ENCODE measurements around the gene PSMG1. TPM values are rescaled to one million over a fixed set of nuclear protein-coding genes. Genes with fewer than 3 reads are reported as not detected.
A peak's percentile ranks its signal among the peaks of the same experiment; 100 is the strongest.

PSMG1 gene
- total RNA-seq, 6 donors from 2014 or later = 6.1 to 24.6 (median 19.7) TPM

DNA sequence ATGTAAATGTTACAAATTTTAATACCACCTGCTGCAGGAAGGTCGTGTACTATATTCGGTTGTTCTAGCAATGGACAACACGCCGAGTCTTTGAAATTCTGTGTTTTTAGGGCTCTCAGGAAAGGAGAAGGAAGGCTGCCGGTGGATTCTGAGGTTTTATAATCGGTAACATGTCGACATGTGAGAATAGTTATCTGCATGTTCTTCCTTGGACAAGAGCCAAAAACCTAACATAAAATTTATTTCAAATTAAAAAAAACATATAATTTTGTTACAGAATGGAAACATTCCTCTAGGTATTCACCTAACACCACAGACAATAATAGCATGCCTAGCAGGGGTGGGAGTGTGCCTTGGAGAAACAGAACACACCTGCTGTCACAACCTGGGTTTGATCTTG is 4.8 kb downstream of the PSMG1 start:
- Histone ChIP-seq H3K36me3 (peaks cover 4 to 34% (median 11%) of the 10 kb centered on the region in 4 donors), H3K4me1 (peaks cover 7 to 13% (median 9%) of the 10 kb centered on the region in 4 donors)
- WGBS, 2 donors = 69 to 84% methylated on average over 7 of the region's 7 CpGs

DNA sequence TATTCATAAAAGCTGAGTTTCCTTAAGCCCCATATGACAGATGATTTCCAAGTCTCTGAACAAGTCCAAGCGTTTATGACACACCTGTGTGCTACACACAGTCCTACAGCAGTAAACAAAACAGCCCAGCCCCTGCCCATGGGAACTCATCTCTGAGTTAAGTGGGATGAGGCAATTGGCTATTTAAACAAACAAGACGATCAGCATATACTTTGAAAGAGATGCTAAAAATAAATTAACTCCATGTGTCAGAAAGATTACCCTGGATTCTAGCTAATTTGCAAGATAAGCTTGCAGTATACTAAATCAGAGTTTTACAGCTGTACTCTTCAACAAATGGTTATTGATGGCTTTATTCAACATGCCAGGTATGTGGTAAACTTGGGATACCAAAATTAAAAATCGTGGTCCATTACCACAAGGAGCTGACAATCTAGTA is 7.0 kb downstream of the PSMG1 start:
- Histone ChIP-seq H3K4me3 (no peak overlapping the region), H3K36me3 (peaks cover 4 to 40% (median 11%) of the 10 kb centered on the region in 4 donors), H3K27ac (no peak overlapping the region), H3K9me3 (no peaks in the 10 kb centered on the region), H3K4me1 (no peaks in the 10 kb centered on the region), H3K27me3 (no peaks in the 10 kb centered on the region)
- WGBS, 2 donors = 36% methylated on average over 3 of the region's 3 CpGs
- ATAC-seq (ENCODE audit: low FRiP score in 2 of 2) (no peak), DNase-seq (no peak)
- TF ChIP-seq POLR2A (IDR thresholded peaks at IDR 0.05) (no peak), POLR2AphosphoS5 (IDR thresholded peaks at IDR 0.05) (no peak)

More for the DNA sequence above, 4.8 kb downstream of the PSMG1 start:
- H3K9me3 ChIP-seq = no peaks in the 10 kb centered on the region
- ATAC-seq (ENCODE audit: low FRiP score in 2 of 2) (no peak), DNase-seq (no peak)
- H3K4me3 ChIP-seq = no peak overlapping the region
- H3K27me3 ChIP-seq = no peaks in the 10 kb centered on the region
- no peak overlapping the region for H3K27ac ChIP-seq
- no peak for TF ChIP-seq EP300 (IDR thresholded peaks at IDR 0.05)
- TF ChIP-seq POLR2A (IDR thresholded peaks at IDR 0.05) = no peak
- TF ChIP-seq, protein P1, sequence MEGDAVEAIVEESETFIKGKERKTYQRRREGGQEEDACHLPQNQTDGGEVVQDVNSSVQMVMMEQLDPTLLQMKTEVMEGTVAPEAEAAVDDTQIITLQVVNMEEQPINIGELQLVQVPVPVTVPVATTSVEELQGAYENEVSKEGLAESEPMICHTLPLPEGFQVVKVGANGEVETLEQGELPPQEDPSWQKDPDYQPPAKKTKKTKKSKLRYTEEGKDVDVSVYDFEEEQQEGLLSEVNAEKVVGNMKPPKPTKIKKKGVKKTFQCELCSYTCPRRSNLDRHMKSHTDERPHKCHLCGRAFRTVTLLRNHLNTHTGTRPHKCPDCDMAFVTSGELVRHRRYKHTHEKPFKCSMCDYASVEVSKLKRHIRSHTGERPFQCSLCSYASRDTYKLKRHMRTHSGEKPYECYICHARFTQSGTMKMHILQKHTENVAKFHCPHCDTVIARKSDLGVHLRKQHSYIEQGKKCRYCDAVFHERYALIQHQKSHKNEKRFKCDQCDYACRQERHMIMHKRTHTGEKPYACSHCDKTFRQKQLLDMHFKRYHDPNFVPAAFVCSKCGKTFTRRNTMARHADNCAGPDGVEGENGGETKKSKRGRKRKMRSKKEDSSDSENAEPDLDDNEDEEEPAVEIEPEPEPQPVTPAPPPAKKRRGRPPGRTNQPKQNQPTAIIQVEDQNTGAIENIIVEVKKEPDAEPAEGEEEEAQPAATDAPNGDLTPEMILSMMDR (IDR thresholded peaks at IDR 0.05) = no peak
- TF ChIP-seq POLR2AphosphoS5 (IDR thresholded peaks at IDR 0.05) = no peak

DNA sequence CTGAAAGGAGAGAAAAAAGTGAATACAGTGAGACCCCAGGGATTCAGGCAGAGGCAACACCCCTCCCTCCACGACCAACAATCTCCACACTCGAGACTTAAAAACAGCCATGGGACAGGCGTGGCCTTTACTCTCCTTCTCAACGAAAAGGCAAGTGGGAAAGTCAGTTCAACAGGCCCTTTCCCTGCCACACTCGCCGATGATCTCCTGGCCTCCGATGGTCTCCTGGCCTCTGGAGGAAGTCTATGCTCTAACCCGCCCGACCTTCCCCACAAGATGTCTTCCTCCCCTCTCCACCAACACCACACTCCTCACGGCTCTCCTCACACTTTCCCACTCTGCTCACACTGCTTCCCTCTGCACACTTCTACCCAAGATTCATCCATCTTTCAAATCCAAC is 7.6 kb downstream of the PSMG1 start:
- DNase-seq (no peak), ATAC-seq (ENCODE audit: low FRiP score in 2 of 2) (no peak)
- H3K9me3 ChIP-seq = no peaks in the 10 kb centered on the region
- H3K36me3 ChIP-seq = peaks cover 4 to 44% (median 11%) of the 10 kb centered on the region in 4 donors
- H3K27ac ChIP-seq = no peak overlapping the region
- 83 to 87% methylated on average over 10 of the region's 10 CpGs for WGBS, 2 donors
- TF ChIP-seq POLR2A (IDR thresholded peaks at IDR 0.05) = no peak
- TF ChIP-seq, protein P1 (IDR thresholded peaks at IDR 0.05) = no peak
- no peaks in the 10 kb centered on the region for H3K4me1 ChIP-seq
- H3K27me3 ChIP-seq = no peaks in the 10 kb centered on the region
- no peak overlapping the region for H3K4me3 ChIP-seq

DNA sequence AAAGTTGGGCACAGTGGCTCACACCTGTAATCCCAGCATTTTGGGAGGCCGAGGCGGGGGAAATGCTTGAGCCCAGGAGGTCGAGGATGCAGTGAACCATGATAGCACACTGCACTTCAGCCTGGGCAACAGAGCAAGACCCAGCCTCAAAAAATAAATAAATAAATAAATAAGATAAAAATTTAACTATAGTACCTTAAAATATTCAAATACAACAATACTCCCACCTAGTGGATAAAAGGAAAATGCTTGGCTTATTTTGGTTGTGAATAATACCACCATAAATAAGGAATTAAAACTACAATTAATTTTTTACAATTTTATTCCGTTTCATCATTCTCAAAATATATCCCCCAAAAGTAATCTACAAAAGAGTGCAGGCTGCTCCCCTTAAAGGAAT is 8.1 kb downstream of the PSMG1 start:
- Histone ChIP-seq H3K27me3 (no peaks in the 10 kb centered on the region), H3K9me3 (no peaks in the 10 kb centered on the region), H3K27ac (no peak overlapping the region), H3K36me3 (peaks cover 4 to 44% (median 11%) of the 10 kb centered on the region in 4 donors), H3K4me1 (no peaks in the 10 kb centered on the region), H3K4me3 (no peak overlapping the region)
- DNase-seq (no peak), ATAC-seq (ENCODE audit: low FRiP score in 2 of 2) (no peak)
- TF ChIP-seq, protein P1 (IDR thresholded peaks at IDR 0.05) = peak in 2 of 6 experiments; percentile 18 to 53
- TF ChIP-seq POLR2A (IDR thresholded peaks at IDR 0.05) = no peak
- WGBS, 2 donors = 92 to 93% methylated on average over 4 of the region's 4 CpGs

DNA sequence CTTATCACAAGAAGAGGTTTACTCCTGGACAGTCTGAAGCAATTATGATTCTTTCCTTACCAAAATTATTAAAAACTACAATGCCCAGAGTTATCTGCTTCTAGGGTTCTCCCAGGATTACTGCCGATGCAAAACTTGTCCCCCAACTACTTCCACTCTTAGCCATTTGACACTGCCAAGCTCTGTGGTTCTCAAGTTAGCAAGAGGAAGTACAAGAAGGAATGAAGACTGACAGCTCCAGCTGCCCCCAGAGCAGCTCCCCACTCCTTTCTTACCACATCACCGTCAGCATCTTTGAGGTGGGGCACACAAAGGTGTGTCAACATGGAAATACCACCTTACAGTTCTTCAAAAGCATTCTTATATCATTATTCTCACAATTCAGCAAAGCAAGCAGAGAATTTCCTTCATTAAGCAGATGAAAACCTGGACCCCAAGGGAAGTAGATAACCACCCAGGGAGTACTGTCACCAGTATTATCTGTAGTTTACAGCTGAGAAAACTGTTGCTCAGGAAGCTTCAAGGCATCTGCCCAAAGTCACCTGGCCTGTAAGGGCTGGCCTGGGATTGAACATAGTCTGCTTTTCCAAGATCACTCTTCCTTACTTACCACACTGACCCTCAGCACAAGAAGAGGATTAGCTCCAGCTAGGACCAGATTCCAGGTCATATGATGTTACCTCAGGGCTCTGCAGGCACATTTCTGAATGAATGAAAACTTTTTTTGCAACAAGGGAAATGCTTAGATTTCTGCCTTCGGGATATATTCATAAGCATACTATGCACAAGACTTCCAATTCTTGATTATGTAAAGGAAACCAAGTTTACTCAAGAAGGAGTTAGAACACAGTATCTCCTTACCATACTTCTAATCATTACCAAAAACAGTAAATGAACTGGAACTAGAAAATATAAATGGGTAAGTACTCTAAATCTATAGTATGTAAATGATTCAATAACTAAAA is 9.3 kb downstream of the PSMG1 start:
- H3K27ac ChIP-seq = no peak overlapping the region
- 76 to 81% methylated on average over 3 of the region's 3 CpGs for WGBS, 2 donors
- no peak for DNase-seq
- H3K9me3 ChIP-seq = no peaks in the 10 kb centered on the region
- H3K4me3 ChIP-seq = no peak overlapping the region
- no peaks in the 10 kb centered on the region for H3K4me1 ChIP-seq
- no peak for ATAC-seq (ENCODE audit: low FRiP score in 2 of 2)
- peaks cover 4 to 35% (median 5%) of the 10 kb centered on the region in 4 donors for H3K36me3 ChIP-seq
- no peak for TF ChIP-seq POLR2A (IDR thresholded peaks at IDR 0.05)
- TF ChIP-seq EP300 (IDR thresholded peaks at IDR 0.05) = no peak
- TF ChIP-seq, protein P1 (IDR thresholded peaks at IDR 0.05) = no peak
- no peak for TF ChIP-seq POLR2AphosphoS5 (IDR thresholded peaks at IDR 0.05)
- H3K27me3 ChIP-seq = no peaks in the 10 kb centered on the region
